A549 (cell line): ENCODE measurements around the gene WDR43. TPM values are rescaled to one million over a fixed set of nuclear protein-coding genes. Genes with fewer than 3 reads are reported as not detected.

ENCODE experiments used
- ATAC-seq, 2 experiments: fragments of 200-7000 bp in 1 of 2; fragments of >200 bp in 1 of 2; cut with Nextera tagmentation in 1 of 2; cut with Tn5 transposase in 1 of 2; 3 replicates each; pipeline versions ENCODE4 v1.8.0 to v1.9.1; 2018 to 2020; ENCODE audit warnings: mild to moderate bottlenecking in 1 of 2, moderate library complexity in 1 of 2
- CTCF ChIA-PET: fragments of 300-600 bp; sonication (Branson Sonifier 250); formaldehyde crosslinking; extraction: SDS; loops from one replicate; lab custom pipeline; 2021; ENCODE audit warnings: antibody characterized with exemption, inconsistent platforms; lab: Yijun Ruan, JAX
- POLR2A ChIA-PET: fragments of 350-600 bp; formaldehyde crosslinking; extraction: SDS; loops from one replicate; lab custom pipeline; 2021; ENCODE audit warnings: antibody characterized with exemption, inconsistent platforms; lab: Yijun Ruan, JAX
- DNase-seq, 2 experiments: peaks; one replicate each; pipeline versions ENCODE4 v3.0.0 to v3.0.0-alpha.2; 2011 to 2016; ENCODE audit warnings: low read depth in 1 of 2, low spot score in 1 of 2
- FAIRE-seq: peaks from 2 replicates; lab custom pipeline; 2011; peaks lifted over from hg19 to GRCh38; lab: Jason Lieb, UNC
- H3K27ac ChIP-seq, 2 experiments: fragments of >200 bp; sonication (Bioruptor Twin); formaldehyde crosslinking; 3 replicates each; pipeline ENCODE4 v1.5.1; 2016 to 2017
- H3K4me1 ChIP-seq: fragments of >200 bp; sonication (Bioruptor Twin); formaldehyde crosslinking; 3 replicates; pipeline ENCODE4 v1.6.1; 2016
- H3K4me2 ChIP-seq: fragments of >200 bp; sonication (Bioruptor Twin); formaldehyde crosslinking; 3 replicates; pipeline ENCODE4 v1.6.1; 2016
- H3K4me3 ChIP-seq: fragments of >200 bp; sonication (Bioruptor Twin); formaldehyde crosslinking; 3 replicates; pipeline ENCODE4 v1.5.1; 2016
- H3K9me3 ChIP-seq: fragments of >200 bp; sonication (Bioruptor Twin); formaldehyde crosslinking; 3 replicates; pipeline ENCODE4 v1.6.1; 2016
- CBX8 ChIP-seq: fragments of 200-600 bp; sonication (generic); IDR thresholded peaks from 2 replicates; pipeline ENCODE4 v1.6.1; 2016
- EHF ChIP-seq: fragments of 250-450 bp; sonication (Bioruptor Pico); IDR thresholded peaks from 2 replicates; pipeline ENCODE4 v1.5.0; 2020; ENCODE audit warnings: mild to moderate bottlenecking
- EP300 ChIP-seq, 2 experiments: fragments of >200 bp; sonication (Bioruptor Twin); formaldehyde crosslinking; IDR thresholded peaks; 2 replicates in 1 of 2; 3 replicates in 1 of 2; pipeline ENCODE4 v1.6.1; 2016 to 2017
- ESRRA ChIP-seq: fragments of 150-350 bp; IDR thresholded peaks from 2 replicates; pipeline ENCODE4 v1.6.1; 2014; ENCODE audit warnings: mild to moderate bottlenecking, low read length, borderline replicate concordance
- HOXA7 ChIP-seq: fragments of 250-450 bp; sonication (Bioruptor Pico); IDR thresholded peaks from 2 replicates; pipeline ENCODE4 v1.5.0; 2020; ENCODE audit warnings: mild to moderate bottlenecking, moderate library complexity
- JUNB ChIP-seq: fragments of >200 bp; sonication (Bioruptor Twin); formaldehyde crosslinking; IDR thresholded peaks from 2 replicates; pipeline ENCODE4 v1.6.1; 2016
- KDM5A ChIP-seq: fragments of 200-600 bp; sonication (generic); IDR thresholded peaks from 2 replicates; pipeline ENCODE4 v1.6.1; 2016; ENCODE audit warnings: antibody characterized with exemption, mild to moderate bottlenecking
- MAFK ChIP-seq: fragments of 450-650 bp; IDR thresholded peaks from 2 replicates; pipeline ENCODE4 v1.6.1; 2014; ENCODE audit not compliant: partially characterized antibody
- MYC ChIP-seq: IDR thresholded peaks from 2 replicates; pipeline ENCODE4 v1.6.1; 2012; ENCODE audit warnings: mild to moderate bottlenecking, inconsistent platforms, low read length, improper control_type of control experiment, borderline replicate concordance
- NR3C1 ChIP-seq: fragments of >200 bp; sonication (Bioruptor Twin); formaldehyde crosslinking; IDR thresholded peaks from 3 replicates; pipeline ENCODE4 v1.6.1; 2017
- POLR2A ChIP-seq: IDR thresholded peaks from 2 replicates; pipeline ENCODE4 v1.6.1; 2012; ENCODE audit warnings: mild to moderate bottlenecking, low read length
- RARB ChIP-seq: fragments of 250-450 bp; sonication (Bioruptor Pico); IDR thresholded peaks from 2 replicates; pipeline ENCODE4 v1.8.0; 2021; ENCODE audit warnings: mild to moderate bottlenecking, moderate library complexity
- RCOR1 ChIP-seq: fragments of 150-350 bp; IDR thresholded peaks from 2 replicates; pipeline ENCODE4 v1.6.1; 2014; ENCODE audit warnings: antibody characterized with exemption, low read length, low read depth
- SMC3 ChIP-seq: fragments of >200 bp; sonication (Bioruptor Twin); formaldehyde crosslinking; IDR thresholded peaks from 3 replicates; pipeline ENCODE4 v1.6.1; 2018; ENCODE audit warnings: inconsistent platforms
- TFCP2L1 ChIP-seq: fragments of 250-450 bp; sonication (Bioruptor Pico); IDR thresholded peaks from 2 replicates; pipeline ENCODE4 v1.5.0; 2021; ENCODE audit warnings: mild to moderate bottlenecking
- ZC3H11A ChIP-seq: fragments of 450-650 bp; IDR thresholded peaks from 2 replicates; pipeline ENCODE4 v1.6.1; 2014; ENCODE audit warnings: antibody characterized with exemption, mild to moderate bottlenecking
- ZFP36 ChIP-seq: fragments of 450-650 bp; IDR thresholded peaks from 2 replicates; pipeline ENCODE4 v1.6.1; 2014; ENCODE audit warnings: borderline replicate concordance; ENCODE audit not compliant: partially characterized antibody
- ZNF302 ChIP-seq: fragments of 250-450 bp; sonication (Bioruptor Pico); IDR thresholded peaks from 2 replicates; pipeline ENCODE4 v1.9.0; 2021; ENCODE audit warnings: inconsistent platforms, mild to moderate bottlenecking, moderate library complexity
- WGBS: methylation state at CpG from one replicate; pipeline ENCODE4 v1.1.6; 2017; ENCODE audit errors: missing lambda C conversion rate; 5-methylcytosine and 5-hydroxymethylcytosine counted together
- polyA plus RNA-seq, 4 experiments: library from polyadenylated mRNA; depleted of rRNA in 3 of 4; stranded (reverse); fragments of >200 nt; fragmentation: RNase III in 1 of 4; extraction: RNeasy Plus Mini Kit Qiagen cat#74134 plus additional on column Dnase treatment in 1 of 4; gene quantifications; 2 replicates in 3 of 4; 3 replicates in 1 of 4; pipeline ENCODE4 v1.2.3, GENCODE V29; 2011 to 2017
- TF ChIP-seq, protein P1 (sequence below): fragments of 200-600 bp; sonication (generic); IDR thresholded peaks from 2 replicates; pipeline ENCODE4 v1.6.1; 2016; ENCODE audit warnings: antibody characterized with exemption, mild to moderate bottlenecking, moderate library complexity
- TF ChIP-seq, protein P2 (sequence below): fragments of >200 bp; sonication (Bioruptor Twin); formaldehyde crosslinking; IDR thresholded peaks from 3 replicates; pipeline ENCODE4 v1.6.1; 2016
- TF ChIP-seq, protein P3 (sequence below): fragments of 150-350 bp; IDR thresholded peaks from 2 replicates; pipeline ENCODE4 v1.6.1; 2014; ENCODE audit warnings: low read depth, mild to moderate bottlenecking, low read length
- TF ChIP-seq, protein P4 (sequence below): IDR thresholded peaks from 2 replicates; pipeline ENCODE4 v1.6.1; 2012
- TF ChIP-seq, protein P5 (sequence below): fragments of 250-450 bp; sonication (Bioruptor Pico); IDR thresholded peaks from 2 replicates; pipeline ENCODE4 v1.5.0; 2021; ENCODE audit warnings: mild to moderate bottlenecking, moderate library complexity, borderline replicate concordance

Gene WDR43
- polyA plus RNA-seq, 2 of the 4 experiments (the other 2 are of a cell fraction): 71.8 to 256 TPM

DNA sequence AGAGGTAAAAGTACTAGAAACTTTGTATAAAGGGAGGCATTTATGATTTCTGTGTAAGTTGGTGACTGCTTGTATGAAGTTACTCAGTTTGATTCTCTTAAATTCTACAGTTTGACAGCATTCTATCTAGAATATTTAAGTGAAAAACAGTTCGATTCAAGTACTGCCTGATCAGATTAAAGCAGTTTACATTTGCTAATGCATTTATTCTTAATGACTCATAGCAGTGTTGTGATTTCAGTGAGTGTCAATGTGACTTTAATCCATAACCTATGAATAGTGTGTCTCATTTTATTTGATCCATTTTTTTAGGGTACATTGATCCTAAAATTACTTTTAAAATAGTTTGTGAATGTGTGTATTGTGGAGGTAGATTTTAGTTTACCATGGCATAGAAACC, 35.7 kb downstream of the WDR43 start:
- POLR2A ChIA-PET: no interaction called here
- H3K9me3 ChIP-seq: no peaks in the 10 kb centered on the region
- CTCF ChIA-PET: no interaction called here
- TF ChIP-seq JUNB (no peak), ZFP36 (no peak), CBX8 (no peak), TFCP2L1 (no peak), MYC (no peak), KDM5A (no peak), SMC3 (no peak), ZNF302 (no peak), MAFK (no peak), ESRRA (no peak), HOXA7 (CRISPR knock-in tag) (no peak)
- TF ChIP-seq, protein P1, sequence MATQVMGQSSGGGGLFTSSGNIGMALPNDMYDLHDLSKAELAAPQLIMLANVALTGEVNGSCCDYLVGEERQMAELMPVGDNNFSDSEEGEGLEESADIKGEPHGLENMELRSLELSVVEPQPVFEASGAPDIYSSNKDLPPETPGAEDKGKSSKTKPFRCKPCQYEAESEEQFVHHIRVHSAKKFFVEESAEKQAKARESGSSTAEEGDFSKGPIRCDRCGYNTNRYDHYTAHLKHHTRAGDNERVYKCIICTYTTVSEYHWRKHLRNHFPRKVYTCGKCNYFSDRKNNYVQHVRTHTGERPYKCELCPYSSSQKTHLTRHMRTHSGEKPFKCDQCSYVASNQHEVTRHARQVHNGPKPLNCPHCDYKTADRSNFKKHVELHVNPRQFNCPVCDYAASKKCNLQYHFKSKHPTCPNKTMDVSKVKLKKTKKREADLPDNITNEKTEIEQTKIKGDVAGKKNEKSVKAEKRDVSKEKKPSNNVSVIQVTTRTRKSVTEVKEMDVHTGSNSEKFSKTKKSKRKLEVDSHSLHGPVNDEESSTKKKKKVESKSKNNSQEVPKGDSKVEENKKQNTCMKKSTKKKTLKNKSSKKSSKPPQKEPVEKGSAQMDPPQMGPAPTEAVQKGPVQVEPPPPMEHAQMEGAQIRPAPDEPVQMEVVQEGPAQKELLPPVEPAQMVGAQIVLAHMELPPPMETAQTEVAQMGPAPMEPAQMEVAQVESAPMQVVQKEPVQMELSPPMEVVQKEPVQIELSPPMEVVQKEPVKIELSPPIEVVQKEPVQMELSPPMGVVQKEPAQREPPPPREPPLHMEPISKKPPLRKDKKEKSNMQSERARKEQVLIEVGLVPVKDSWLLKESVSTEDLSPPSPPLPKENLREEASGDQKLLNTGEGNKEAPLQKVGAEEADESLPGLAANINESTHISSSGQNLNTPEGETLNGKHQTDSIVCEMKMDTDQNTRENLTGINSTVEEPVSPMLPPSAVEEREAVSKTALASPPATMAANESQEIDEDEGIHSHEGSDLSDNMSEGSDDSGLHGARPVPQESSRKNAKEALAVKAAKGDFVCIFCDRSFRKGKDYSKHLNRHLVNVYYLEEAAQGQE: no peak
- TF ChIP-seq, protein P2, sequence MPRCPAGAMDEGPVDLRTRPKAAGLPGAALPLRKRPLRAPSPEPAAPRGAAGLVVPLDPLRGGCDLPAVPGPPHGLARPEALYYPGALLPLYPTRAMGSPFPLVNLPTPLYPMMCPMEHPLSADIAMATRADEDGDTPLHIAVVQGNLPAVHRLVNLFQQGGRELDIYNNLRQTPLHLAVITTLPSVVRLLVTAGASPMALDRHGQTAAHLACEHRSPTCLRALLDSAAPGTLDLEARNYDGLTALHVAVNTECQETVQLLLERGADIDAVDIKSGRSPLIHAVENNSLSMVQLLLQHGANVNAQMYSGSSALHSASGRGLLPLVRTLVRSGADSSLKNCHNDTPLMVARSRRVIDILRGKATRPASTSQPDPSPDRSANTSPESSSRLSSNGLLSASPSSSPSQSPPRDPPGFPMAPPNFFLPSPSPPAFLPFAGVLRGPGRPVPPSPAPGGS: no peak
- TF ChIP-seq, protein P3, sequence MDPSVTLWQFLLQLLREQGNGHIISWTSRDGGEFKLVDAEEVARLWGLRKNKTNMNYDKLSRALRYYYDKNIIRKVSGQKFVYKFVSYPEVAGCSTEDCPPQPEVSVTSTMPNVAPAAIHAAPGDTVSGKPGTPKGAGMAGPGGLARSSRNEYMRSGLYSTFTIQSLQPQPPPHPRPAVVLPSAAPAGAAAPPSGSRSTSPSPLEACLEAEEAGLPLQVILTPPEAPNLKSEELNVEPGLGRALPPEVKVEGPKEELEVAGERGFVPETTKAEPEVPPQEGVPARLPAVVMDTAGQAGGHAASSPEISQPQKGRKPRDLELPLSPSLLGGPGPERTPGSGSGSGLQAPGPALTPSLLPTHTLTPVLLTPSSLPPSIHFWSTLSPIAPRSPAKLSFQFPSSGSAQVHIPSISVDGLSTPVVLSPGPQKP: no peak
- TF ChIP-seq, protein P4, sequence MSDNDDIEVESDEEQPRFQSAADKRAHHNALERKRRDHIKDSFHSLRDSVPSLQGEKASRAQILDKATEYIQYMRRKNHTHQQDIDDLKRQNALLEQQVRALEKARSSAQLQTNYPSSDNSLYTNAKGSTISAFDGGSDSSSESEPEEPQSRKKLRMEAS: no peak
- no peak overlapping the region for H3K4me2 ChIP-seq
- H3K4me1 ChIP-seq: peaks cover 34% of the 10 kb centered on the region
- H3K4me3 ChIP-seq: no peak overlapping the region
- H3K27ac ChIP-seq: 0 out of 6 replicates have a peak overlapping the region, but pooled peaks of 1 of the 2 experiments have one; percentile 29
- FAIRE-seq (peak; percentile 95), ATAC-seq (no peak), DNase-seq (no peak)
- WGBS: 20% methylated on average over 1 of the region's 1 CpG

DNA sequence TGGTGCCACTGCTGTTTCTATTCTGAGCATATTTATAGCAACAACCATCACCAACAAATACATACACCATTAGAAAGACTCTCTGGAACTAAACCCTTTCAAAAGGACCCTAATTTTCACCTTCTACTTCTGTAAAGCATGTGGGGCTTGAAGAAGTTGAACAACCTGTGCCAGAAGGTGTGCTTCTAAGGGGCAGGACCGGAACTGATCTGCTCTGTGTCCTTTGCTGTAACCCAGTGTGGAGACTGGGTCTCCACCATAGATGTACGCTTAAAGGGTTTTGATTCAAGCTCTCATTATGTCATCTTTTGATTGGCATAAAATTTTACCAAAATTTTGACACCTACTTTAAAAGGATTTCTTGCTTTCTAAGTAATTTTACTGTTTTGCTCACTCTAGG, 40.3 kb downstream of the WDR43 start:
- no peak overlapping the region for H3K4me3 ChIP-seq
- CTCF ChIA-PET: no interaction called here
- H3K4me1 ChIP-seq: peaks cover 9% of the 10 kb centered on the region
- H3K27ac ChIP-seq: no peak overlapping the region
- DNase-seq (no peak), ATAC-seq (peak in 1 of 2 experiments; percentile 28; a peak in 1 of 6 replicates), FAIRE-seq (no peak)
- POLR2A ChIA-PET: no interaction called here
- H3K4me2 ChIP-seq: no peak overlapping the region
- WGBS: 96% methylated on average over 2 of the region's 2 CpGs
- TF ChIP-seq POLR2A (no peak), EHF (CRISPR knock-in tag) (no peak), ZC3H11A (no peak)
- H3K9me3 ChIP-seq: no peaks in the 10 kb centered on the region

DNA sequence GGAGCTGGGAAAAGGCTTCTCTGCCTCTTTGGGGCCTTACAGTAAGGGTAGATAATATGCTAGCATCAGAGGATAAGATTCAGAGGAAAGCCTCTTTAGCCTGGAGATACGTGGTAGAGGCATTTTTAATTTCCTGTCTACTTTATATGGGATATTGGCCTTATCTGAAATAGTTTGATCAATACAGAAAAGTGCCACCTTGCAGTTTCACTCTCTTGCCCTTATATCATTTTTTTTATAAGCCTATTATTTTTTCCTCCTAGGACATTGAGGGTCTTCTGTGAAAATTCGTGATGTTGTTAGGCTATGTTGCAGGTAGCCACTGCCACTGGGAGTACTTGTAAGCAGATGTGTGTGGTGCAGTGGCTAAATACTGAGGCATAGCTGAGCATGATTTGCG, 46.5 kb downstream of the WDR43 start:
- Histone ChIP-seq H3K4me3 (no peak overlapping the region), H3K9me3 (no peaks in the 10 kb centered on the region), H3K4me2 (no peak overlapping the region), H3K27ac (no peak overlapping the region), H3K4me1 (no peaks in the 10 kb centered on the region)
- ChIA-PET POLR2A (no interaction called here), CTCF (interaction anchor here (0.7 to 1.7 kb wide), 4 partner anchors 8 to 374 kb away, joined by 3 to 4 read pairs (median 3); no protein-coding TSS in a partner anchor)
- ATAC-seq (no peak), DNase-seq (no peak), FAIRE-seq (no peak)
- 92% methylated on average over 3 of the region's 3 CpGs for WGBS
- TF ChIP-seq RARB (CRISPR knock-in tag) (no peak), ZNF302 (no peak), EP300 (IDR thresholded peaks at IDR 0.05) (no peak), NR3C1 (no peak), RCOR1 (no peak), MAFK (peak; percentile 82)
- TF ChIP-seq, protein P5, sequence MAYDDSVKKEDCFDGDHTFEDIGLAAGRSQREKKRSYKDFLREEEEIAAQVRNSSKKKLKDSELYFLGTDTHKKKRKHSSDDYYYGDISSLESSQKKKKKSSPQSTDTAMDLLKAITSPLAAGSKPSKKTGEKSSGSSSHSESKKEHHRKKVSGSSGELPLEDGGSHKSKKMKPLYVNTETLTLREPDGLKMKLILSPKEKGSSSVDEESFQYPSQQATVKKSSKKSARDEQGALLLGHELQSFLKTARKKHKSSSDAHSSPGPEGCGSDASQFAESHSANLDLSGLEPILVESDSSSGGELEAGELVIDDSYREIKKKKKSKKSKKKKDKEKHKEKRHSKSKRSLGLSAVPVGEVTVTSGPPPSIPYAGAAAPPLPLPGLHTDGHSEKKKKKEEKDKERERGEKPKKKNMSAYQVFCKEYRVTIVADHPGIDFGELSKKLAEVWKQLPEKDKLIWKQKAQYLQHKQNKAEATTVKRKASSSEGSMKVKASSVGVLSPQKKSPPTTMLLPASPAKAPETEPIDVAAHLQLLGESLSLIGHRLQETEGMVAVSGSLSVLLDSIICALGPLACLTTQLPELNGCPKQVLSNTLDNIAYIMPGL: no peak
